ENCODE measurements around the gene GCK. TPM values are rescaled to one million over a fixed set of nuclear protein-coding genes. Genes with fewer than 3 reads are reported as not detected.

GCK gene
- polyA plus RNA-seq, 4 donors = 0.85 to 1.1 TPM; not detected in 2

- FAIRE-seq (no peak), DNase-seq (no peak)
- Histone ChIP-seq H3K4me1 (ENCODE audit: control insufficient read depth in 3 of 3, insufficient read depth in 2 of 3, low read depth in 1 of 3, low read length in 2 of 3) (peaks cover 0 to 2% (median 0%) of the 10 kb centered on the region in 3 donors), H3K36me3 (ENCODE audit: control insufficient read depth in 3 of 3, insufficient read depth in 2 of 3, low read depth in 1 of 3, low read length in 3 of 3) (no peaks in the 10 kb centered on the region), H3K27ac (ENCODE audit: low read depth in 1 of 3, low read length in 2 of 3) (no peak overlapping the region), H3K9me3 (ENCODE audit: control insufficient read depth in 2 of 2, insufficient read depth in 1 of 2, low read depth in 1 of 2, low read length in 1 of 2) (no peaks in the 10 kb centered on the region), H3K4me3 (ENCODE audit: low read depth in 1 of 3, low read length in 3 of 3) (no peak overlapping the region), H3K27me3 (ENCODE audit: control insufficient read depth in 3 of 3, insufficient read depth in 3 of 3, low read length in 3 of 3) (peaks cover 2 to 11% (median 3%) of the 10 kb centered on the region in 3 donors)
- WGBS, 3 donors = 59 to 68% (median 66%) methylated on average over 10 of the region's 10 CpGs
Observed at GRCh38 chr7:44224974-44225565, 35.8 kb upstream of the GCK start.

GRCh38 chr7:44224080-44224973 is 35.1 kb upstream of the GCK start:
- peaks cover 2 to 11% (median 3%) of the 10 kb centered on the region in 3 donors for H3K27me3 ChIP-seq (ENCODE audit: control insufficient read depth in 3 of 3, insufficient read depth in 3 of 3, low read length in 3 of 3)
- H3K36me3 ChIP-seq (ENCODE audit: control insufficient read depth in 3 of 3, insufficient read depth in 2 of 3, low read depth in 1 of 3, low read length in 3 of 3) = peaks cover 0 to 2% (median 0%) of the 10 kb centered on the region in 3 donors
- peaks cover 0 to 1% of the 10 kb centered on the region in 2 donors for H3K9me3 ChIP-seq (ENCODE audit: control insufficient read depth in 2 of 2, insufficient read depth in 1 of 2, low read depth in 1 of 2, low read length in 1 of 2)
- H3K27ac ChIP-seq (ENCODE audit: low read depth in 1 of 3, low read length in 2 of 3) = no peak overlapping the region
- DNase-seq (no peak), FAIRE-seq (no peak)
- 52 to 63% (median 55%) methylated on average over 18 of the region's 18 CpGs for WGBS, 3 donors
- H3K4me3 ChIP-seq (ENCODE audit: low read depth in 1 of 3, low read length in 3 of 3) = no peak overlapping the region
- H3K4me1 ChIP-seq (ENCODE audit: control insufficient read depth in 3 of 3, insufficient read depth in 2 of 3, low read depth in 1 of 3, low read length in 2 of 3) = peaks cover 0 to 2% (median 0%) of the 10 kb centered on the region in 3 donors

- Histone ChIP-seq H3K4me1 (ENCODE audit: control insufficient read depth in 3 of 3, insufficient read depth in 2 of 3, low read depth in 1 of 3, low read length in 2 of 3) (peaks cover 0 to 2% (median 0%) of the 10 kb centered on the region in 3 donors), H3K36me3 (ENCODE audit: control insufficient read depth in 3 of 3, insufficient read depth in 2 of 3, low read depth in 1 of 3, low read length in 3 of 3) (peaks cover 0 to 2% (median 0%) of the 10 kb centered on the region in 3 donors), H3K4me3 (ENCODE audit: low read depth in 1 of 3, low read length in 3 of 3) (no peak overlapping the region), H3K27ac (ENCODE audit: low read depth in 1 of 3, low read length in 2 of 3) (no peak overlapping the region), H3K9me3 (ENCODE audit: control insufficient read depth in 2 of 2, insufficient read depth in 1 of 2, low read depth in 1 of 2, low read length in 1 of 2) (peaks cover 0 to 6% of the 10 kb centered on the region in 2 donors), H3K27me3 (ENCODE audit: control insufficient read depth in 3 of 3, insufficient read depth in 3 of 3, low read length in 3 of 3) (peaks cover 2 to 11% (median 3%) of the 10 kb centered on the region in 3 donors)
- no peak for FAIRE-seq
- DNase-seq = no peak
- WGBS, 3 donors = 37 to 53% (median 40%) methylated on average over 5 of the region's 5 CpGs
Observed at GRCh38 chr7:44223362-44224079, 34.3 kb upstream of the GCK start.

- DNase-seq (no peak), FAIRE-seq (no peak)
- Histone ChIP-seq H3K27ac (ENCODE audit: low read depth in 1 of 3, low read length in 2 of 3) (no peak overlapping the region), H3K4me1 (ENCODE audit: control insufficient read depth in 3 of 3, insufficient read depth in 2 of 3, low read depth in 1 of 3, low read length in 2 of 3) (peaks cover 0 to 2% (median 0%) of the 10 kb centered on the region in 3 donors), H3K4me3 (ENCODE audit: low read depth in 1 of 3, low read length in 3 of 3) (no peak overlapping the region), H3K9me3 (ENCODE audit: control insufficient read depth in 2 of 2, insufficient read depth in 1 of 2, low read depth in 1 of 2, low read length in 1 of 2) (peaks cover 0 to 6% of the 10 kb centered on the region in 2 donors), H3K36me3 (ENCODE audit: control insufficient read depth in 3 of 3, insufficient read depth in 2 of 3, low read depth in 1 of 3, low read length in 3 of 3) (peaks cover 0 to 2% (median 0%) of the 10 kb centered on the region in 3 donors), H3K27me3 (ENCODE audit: control insufficient read depth in 3 of 3, insufficient read depth in 3 of 3, low read length in 3 of 3) (peaks cover 2 to 11% (median 3%) of the 10 kb centered on the region in 3 donors)
- 76 to 82% (median 77%) methylated on average over 11 of the region's 11 CpGs for WGBS, 3 donors
Observed at GRCh38 chr7:44222776-44223261, 33.6 kb upstream of the GCK start.

GRCh38 chr7:44222074-44222473 is 32.8 kb upstream of the GCK start:
- H3K27ac ChIP-seq (ENCODE audit: low read depth in 1 of 3, low read length in 2 of 3) = no peak overlapping the region
- peaks cover 0 to 2% (median 0%) of the 10 kb centered on the region in 3 donors for H3K36me3 ChIP-seq (ENCODE audit: control insufficient read depth in 3 of 3, insufficient read depth in 2 of 3, low read depth in 1 of 3, low read length in 3 of 3)
- FAIRE-seq (no peak), DNase-seq (no peak)
- H3K4me3 ChIP-seq (ENCODE audit: low read depth in 1 of 3, low read length in 3 of 3) = no peak overlapping the region
- peaks cover 0 to 2% (median 0%) of the 10 kb centered on the region in 3 donors for H3K4me1 ChIP-seq (ENCODE audit: control insufficient read depth in 3 of 3, insufficient read depth in 2 of 3, low read depth in 1 of 3, low read length in 2 of 3)
- H3K27me3 ChIP-seq (ENCODE audit: control insufficient read depth in 3 of 3, insufficient read depth in 3 of 3, low read length in 3 of 3) = peaks cover 2 to 11% (median 3%) of the 10 kb centered on the region in 3 donors
- WGBS, 3 donors = 80 to 90% (median 89%) methylated on average over 11 of the region's 11 CpGs
- H3K9me3 ChIP-seq (ENCODE audit: control insufficient read depth in 2 of 2, insufficient read depth in 1 of 2, low read depth in 1 of 2, low read length in 1 of 2) = peaks cover 0 to 6% of the 10 kb centered on the region in 2 donors

- peaks cover 0 to 6% of the 10 kb centered on the region in 2 donors for H3K9me3 ChIP-seq (ENCODE audit: control insufficient read depth in 2 of 2, insufficient read depth in 1 of 2, low read depth in 1 of 2, low read length in 1 of 2)
- FAIRE-seq (no peak), DNase-seq (no peak)
- H3K27me3 ChIP-seq (ENCODE audit: control insufficient read depth in 3 of 3, insufficient read depth in 3 of 3, low read length in 3 of 3) = peaks cover 2 to 9% (median 3%) of the 10 kb centered on the region in 3 donors
- peaks cover 0 to 2% (median 0%) of the 10 kb centered on the region in 3 donors for H3K36me3 ChIP-seq (ENCODE audit: control insufficient read depth in 3 of 3, insufficient read depth in 2 of 3, low read depth in 1 of 3, low read length in 3 of 3)
- H3K27ac ChIP-seq (ENCODE audit: low read depth in 1 of 3, low read length in 2 of 3) = no peak overlapping the region
- H3K4me3 ChIP-seq (ENCODE audit: low read depth in 1 of 3, low read length in 3 of 3) = no peak overlapping the region
- H3K4me1 ChIP-seq (ENCODE audit: control insufficient read depth in 3 of 3, insufficient read depth in 2 of 3, low read depth in 1 of 3, low read length in 2 of 3) = peaks cover 0 to 6% (median 0%) of the 10 kb centered on the region in 3 donors
- WGBS, 3 donors = 64 to 81% (median 79%) methylated on average over 22 to 30 of the region's 30 CpGs
Observed at GRCh38 chr7:44221231-44221791, 32.1 kb upstream of the GCK start.

GRCh38 chr7:44220358-44221112 is 31.3 kb upstream of the GCK start:
- FAIRE-seq = no peak
- no peak overlapping the region for H3K27ac ChIP-seq (ENCODE audit: low read depth in 1 of 3, low read length in 2 of 3)
- H3K4me1 ChIP-seq (ENCODE audit: control insufficient read depth in 3 of 3, insufficient read depth in 2 of 3, low read depth in 1 of 3, low read length in 2 of 3) = peaks cover 0 to 14% (median 0%) of the 10 kb centered on the region in 3 donors
- H3K4me3 ChIP-seq (ENCODE audit: low read depth in 1 of 3, low read length in 3 of 3) = no peak overlapping the region
- H3K9me3 ChIP-seq (ENCODE audit: control insufficient read depth in 2 of 2, insufficient read depth in 1 of 2, low read depth in 1 of 2, low read length in 1 of 2) = peaks cover 0 to 6% of the 10 kb centered on the region in 2 donors
- H3K27me3 ChIP-seq (ENCODE audit: control insufficient read depth in 3 of 3, insufficient read depth in 3 of 3, low read length in 3 of 3) = peaks cover 0 to 4% (median 3%) of the 10 kb centered on the region in 3 donors
- peaks cover 0 to 2% (median 0%) of the 10 kb centered on the region in 3 donors for H3K36me3 ChIP-seq (ENCODE audit: control insufficient read depth in 3 of 3, insufficient read depth in 2 of 3, low read depth in 1 of 3, low read length in 3 of 3)
- 84 to 89% (median 84%) methylated on average over 24 of the region's 24 CpGs for WGBS, 3 donors
- no peak for DNase-seq
